K562 (cell line): ENCODE data around the gene CRYBA4. TPM values are rescaled to one million over a fixed set of nuclear protein-coding genes. Genes with fewer than 3 reads are reported as not detected.
A peak's percentile ranks its signal among the peaks of the same experiment; 100 is the strongest.

ENCODE experiments used
- ADNP ChIP-seq: fragments of 200-800 bp; sonication (Bioruptor generic); IDR thresholded peaks from 2 replicates; pipeline ENCODE4 v1.6.1; 2016; ENCODE audit warnings: missing genetic modification characterization, missing compliant biosample characterization
- BCOR ChIP-seq: fragments of 450-650 bp; IDR thresholded peaks from 2 replicates; pipeline ENCODE4 v1.6.1; 2016
- CBFA2T3 ChIP-seq: fragments of 450-650 bp; IDR thresholded peaks from 2 replicates; pipeline ENCODE4 v1.6.1; 2017
- CBX1 ChIP-seq: sonication (generic); IDR thresholded peaks from 2 replicates; pipeline ENCODE4 v1.6.1; 2016; ENCODE audit warnings: antibody characterized with exemption, low read depth, mild to moderate bottlenecking
- ETS2 ChIP-seq: IDR thresholded peaks from 2 replicates; pipeline ENCODE4 v1.6.1; 2016; ENCODE audit warnings: borderline replicate concordance, missing genetic modification characterization, mild to moderate bottlenecking, moderate library complexity, missing compliant biosample characterization; ENCODE audit not compliant: poor library complexity, severe bottlenecking
- HCFC1 ChIP-seq: IDR thresholded peaks from 2 replicates; pipeline ENCODE4 v1.6.1; 2012; ENCODE audit warnings: low read depth, low read length, improper control_type of control experiment
- HDAC2 ChIP-seq: fragments of 450-650 bp; IDR thresholded peaks from 2 replicates; pipeline ENCODE4 v1.6.1; 2016; ENCODE audit warnings: mild to moderate bottlenecking
- KHSRP ChIP-seq: fragments of 450-650 bp; IDR thresholded peaks from 2 replicates; pipeline ENCODE4 v1.6.1; 2017
- NFXL1 ChIP-seq: fragments of 450-650 bp; formaldehyde crosslinking; IDR thresholded peaks from 2 replicates; pipeline ENCODE4 v1.4.0; 2021; ENCODE audit warnings: mild to moderate bottlenecking
- RCOR1 ChIP-seq, 2 experiments: IDR thresholded peaks; 2 replicates each; pipeline ENCODE4 v1.6.1; 2012; ENCODE audit warnings: low read depth in 2 of 2, low read length in 2 of 2, borderline replicate concordance in 1 of 2, improper control_type of control experiment in 1 of 2
- SIN3A ChIP-seq, 2 experiments: fragments of 150-350 bp in 1 of 2; IDR thresholded peaks; 2 replicates each; pipeline ENCODE4 v1.6.1; 2011 to 2016; ENCODE audit warnings: borderline replicate concordance in 2 of 2, low read depth in 2 of 2, low read length in 2 of 2, mild to moderate bottlenecking in 2 of 2, moderate library complexity in 2 of 2; ENCODE audit not compliant: control insufficient read depth in 1 of 2
- SIN3B ChIP-seq: fragments of 450-650 bp; IDR thresholded peaks from 2 replicates; pipeline ENCODE4 v1.6.1; 2017; ENCODE audit warnings: low read depth, mild to moderate bottlenecking, moderate library complexity
- SMARCA5 ChIP-seq: fragments of 450-650 bp; IDR thresholded peaks from 2 replicates; pipeline ENCODE4 v1.6.1; 2016
- SPI1 ChIP-seq: IDR thresholded peaks from 2 replicates; pipeline ENCODE4 v1.6.1; 2011; ENCODE audit warnings: low read depth, low read length, control low read depth, borderline replicate concordance
- SRSF1 ChIP-seq: fragments of 200-400 bp; formaldehyde crosslinking; IDR thresholded peaks from 2 replicates; pipeline ENCODE4 v1.6.1; 2017; ENCODE audit warnings: mild to moderate bottlenecking, low read depth, low read length, moderate library complexity
- ZNF23 ChIP-seq: fragments of 250-450 bp; sonication (Bioruptor Pico); IDR thresholded peaks from 2 replicates; pipeline ENCODE4 v1.4.0; 2020; ENCODE audit warnings: mild to moderate bottlenecking
- polyA plus RNA-seq, 8 experiments: library from polyadenylated mRNA; depleted of rRNA in 4 of 8; stranded (reverse) in 5 of 8; unstranded in 3 of 8; fragments of >200 nt; fragmentation: Nextera tagmentation in 2 of 8; fragmentation: Illumina TruSeq in 1 of 8; extraction: Ambion mirVana in 2 of 8; extraction: Trizol in 1 of 8; gene quantifications; 2 replicates each; pipeline versions ENCODE4 v1.2.1 to v1.2.3, GENCODE V29; 2011 to 2014; ENCODE audit warnings: inconsistent platforms in 1 of 8, missing spikeins in 1 of 8
- total RNA-seq, 7 experiments: library from RNA; depleted of rRNA in 6 of 7; stranded (reverse); fragments of >200 nt in 6 of 7; fragmentation: Illumina TruSeq in 2 of 7; extraction: Trizol in 2 of 7; gene quantifications; 2 replicates each; pipeline versions ENCODE4 v1.2.1 to v1.2.3, GENCODE V29; 2011 to 2021; ENCODE audit warnings: low replicate concordance in 1 of 7
- TF ChIP-seq, protein P1 (sequence below): sonication (generic); formaldehyde crosslinking; IDR thresholded peaks from 2 replicates; pipeline ENCODE4 v1.8.1; 2022; ENCODE audit warnings: missing genetic modification reagents

CRYBA4 gene
- total and polyA plus RNA-seq, 9 of the 15 experiments (the other 6 are each of a cell fraction or from before 2014, with no cell fraction given), result 0.59 to 3.3 (median 1.6) TPM

GRCh38 chr22:26618455-26618854, 3.3 kb upstream of the CRYBA4 start (continued):
- TF ChIP-seq SRSF1 (no peak), SPI1 (peak; percentile 70; the same call in 1 of the 2 replicates), KHSRP (no peak), ADNP (tag) (peak; percentile 87), ZNF23 (no peak), CBFA2T3 (no peak), HDAC2 (peak; percentile 93), SIN3A (IDR thresholded peaks at IDR 0.05; ENCODE audit: borderline replicate concordance in 2 of 2, control insufficient read depth in 1 of 2, low read depth in 2 of 2, low read length in 2 of 2) (no peak), CBX1 (peak; percentile 89; the same call in 1 of the 2 replicates), NFXL1 (no peak), HCFC1 (no peak), ETS2 (tag) (no peak), BCOR (peak; percentile 99), SIN3B (no peak), SMARCA5 (peak; percentile 95), RCOR1 (IDR thresholded peaks at IDR 0.05; ENCODE audit: borderline replicate concordance in 1 of 2, low read depth in 2 of 2, low read length in 2 of 2) (peak; percentile 34 to 85; a peak in 3 of 4 replicates)
- TF ChIP-seq, protein P1, sequence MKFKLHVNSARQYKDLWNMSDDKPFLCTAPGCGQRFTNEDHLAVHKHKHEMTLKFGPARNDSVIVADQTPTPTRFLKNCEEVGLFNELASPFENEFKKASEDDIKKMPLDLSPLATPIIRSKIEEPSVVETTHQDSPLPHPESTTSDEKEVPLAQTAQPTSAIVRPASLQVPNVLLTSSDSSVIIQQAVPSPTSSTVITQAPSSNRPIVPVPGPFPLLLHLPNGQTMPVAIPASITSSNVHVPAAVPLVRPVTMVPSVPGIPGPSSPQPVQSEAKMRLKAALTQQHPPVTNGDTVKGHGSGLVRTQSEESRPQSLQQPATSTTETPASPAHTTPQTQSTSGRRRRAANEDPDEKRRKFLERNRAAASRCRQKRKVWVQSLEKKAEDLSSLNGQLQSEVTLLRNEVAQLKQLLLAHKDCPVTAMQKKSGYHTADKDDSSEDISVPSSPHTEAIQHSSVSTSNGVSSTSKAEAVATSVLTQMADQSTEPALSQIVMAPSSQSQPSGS (CRISPR knock-in tag), result no peak
- TF ChIP-seq, all 486 proteins: peak for 17
